Fibroblast of skin of right quadriceps (primary cell): ENCODE data around the gene SHB.

ENCODE experiments used
- DNase-seq: peaks from one replicate; pipeline ENCODE4 v3.0.0-alpha.2; 2013

Gene SHB

DNA sequence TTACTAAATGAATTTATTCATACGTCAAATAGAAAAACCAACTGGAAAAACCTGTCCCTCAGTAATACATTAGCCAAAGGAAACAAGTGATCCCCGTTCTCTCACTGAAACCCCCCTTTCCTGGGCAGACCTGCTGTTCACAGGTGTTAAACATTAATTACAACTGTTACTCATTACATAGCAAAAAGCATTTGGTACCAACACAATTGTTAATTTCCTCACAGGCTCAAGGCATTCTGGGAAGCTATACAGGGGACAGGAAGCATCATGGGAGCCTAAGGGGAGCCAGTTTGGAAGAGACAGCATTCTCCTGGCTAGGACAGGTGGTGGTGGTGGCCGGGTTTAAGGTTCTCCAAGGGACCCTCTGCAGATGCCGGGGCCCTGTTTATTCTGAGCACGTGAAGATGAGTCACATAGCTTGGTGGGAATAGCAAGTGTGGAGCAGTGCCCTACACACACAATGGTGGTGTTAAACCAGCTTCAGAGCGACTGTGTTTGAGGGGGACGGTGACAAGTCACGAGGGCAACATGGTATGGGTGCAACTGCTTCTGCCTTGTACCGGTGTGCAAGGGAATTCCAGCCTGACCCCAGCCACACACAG is 102.5 kb downstream of the SHB start:
- DNase-seq: no peak

DNA sequence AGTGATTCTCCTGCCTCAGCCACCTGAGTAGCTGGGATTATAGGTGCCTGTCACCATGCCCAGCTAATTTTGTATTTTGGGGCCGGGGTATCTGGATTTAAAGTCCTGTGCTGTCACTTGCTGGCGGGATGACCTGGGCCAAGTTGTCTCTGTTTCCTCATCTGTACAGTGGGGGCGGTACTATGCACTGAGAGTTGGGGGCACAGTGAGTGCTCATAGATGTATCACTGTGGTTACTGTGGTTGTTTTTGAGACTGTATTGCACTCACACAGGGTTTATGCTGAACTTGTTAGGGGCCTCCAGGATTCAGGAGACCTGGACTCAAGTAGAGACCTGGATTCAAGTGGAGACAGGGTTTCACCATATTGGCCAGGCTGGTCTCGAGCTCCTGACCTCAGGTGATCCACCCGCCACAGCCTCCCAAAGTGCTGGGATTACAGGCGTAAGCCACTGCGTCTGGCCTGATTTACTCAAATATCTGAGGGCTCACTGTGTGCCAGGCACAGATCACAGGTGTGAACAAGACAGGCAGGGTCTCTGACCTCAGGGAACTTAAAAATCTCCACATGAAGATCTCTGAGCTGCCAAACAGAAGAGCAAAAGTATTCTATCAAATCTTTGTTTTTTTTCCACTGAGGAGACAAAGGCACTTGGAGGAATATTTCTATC is 103.2 kb downstream of the SHB start:
- DNase-seq: peak; percentile 63

- DNase-seq: no peak
These were observed 103.9 kb downstream of the SHB start for GRCh38 chr9:37965116-37965515.

DNA sequence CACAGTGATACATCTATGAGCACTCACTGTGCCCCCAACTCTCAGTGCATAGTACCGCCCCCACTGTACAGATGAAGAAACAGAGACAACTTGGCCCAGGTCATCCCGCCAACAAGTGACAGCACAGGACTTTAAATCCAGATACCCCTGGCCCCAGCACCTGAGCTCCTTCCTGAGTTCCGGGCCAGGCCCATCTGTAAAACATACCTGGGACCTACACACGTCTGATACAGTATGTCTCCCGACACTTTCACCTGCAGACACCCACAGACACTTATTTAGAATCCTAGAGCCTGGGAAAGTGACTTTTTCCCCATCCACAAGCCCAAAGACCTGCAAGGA is 104.3 kb downstream of the SHB start:
- DNase-seq: no peak

GRCh38 chr9:37963936-37964739 is 104.9 kb downstream of the SHB start:
- peak; percentile 94 for DNase-seq

DNA sequence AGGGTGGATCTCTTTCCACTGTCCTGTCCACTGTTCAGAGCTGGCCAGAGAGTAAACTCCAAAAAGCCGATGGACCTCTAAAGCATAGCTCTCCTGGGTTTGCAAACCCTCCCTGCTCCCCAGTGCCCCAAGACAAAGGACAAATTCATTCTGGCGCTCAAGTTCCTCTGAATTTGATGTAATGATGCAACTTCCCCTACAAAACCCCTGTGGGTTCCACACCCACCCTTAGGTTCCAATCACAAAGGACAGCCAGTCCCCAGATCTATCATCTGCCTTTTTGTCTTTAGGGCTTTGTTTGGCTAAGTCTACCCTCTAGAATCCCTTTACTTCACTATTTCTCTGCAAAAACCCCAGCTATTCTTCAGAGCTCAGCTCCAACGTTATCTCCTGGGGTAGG is 107.7 kb downstream of the SHB start:
- DNase-seq: no peak

- DNase-seq: no peak
These were observed 108.4 kb downstream of the SHB start for GRCh38 chr9:37960631-37961030.

DNA sequence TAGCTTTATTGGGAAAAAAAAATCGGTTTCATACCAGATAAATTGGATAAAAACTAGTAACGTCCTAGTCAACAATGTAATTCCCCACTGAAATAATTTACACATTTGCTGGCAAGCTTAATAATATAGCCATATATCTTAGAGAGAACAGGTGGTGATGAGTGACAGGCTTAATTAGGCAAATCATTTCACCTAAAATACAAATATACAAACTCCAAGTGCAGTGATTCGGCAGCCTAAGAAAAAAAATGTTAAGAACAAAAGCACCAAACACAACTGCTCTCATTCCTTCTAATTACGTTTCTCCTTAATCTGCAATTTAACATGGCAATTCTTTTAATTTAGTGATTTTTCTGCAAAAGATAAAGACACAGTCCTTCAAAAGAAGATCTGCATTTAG is 109.1 kb downstream of the SHB start:
- no peak for DNase-seq

GRCh38 chr9:37958154-37958553 is 110.9 kb downstream of the SHB start:
- no peak for DNase-seq

DNA sequence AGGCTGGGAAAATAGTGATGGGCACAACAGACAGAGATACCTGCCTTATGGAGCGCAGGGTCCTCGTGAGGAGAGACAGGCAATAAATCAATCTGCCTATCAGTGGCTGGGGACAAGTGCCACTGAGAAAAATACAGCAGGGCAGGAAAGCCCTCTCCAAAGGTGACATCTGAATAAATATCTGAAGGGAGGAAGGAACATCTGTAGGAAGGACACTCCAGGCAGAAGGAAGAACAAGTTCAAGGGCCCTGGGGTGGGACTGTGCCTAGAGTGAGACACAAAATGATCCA is 111.4 kb downstream of the SHB start:
- no peak for DNase-seq

DNA sequence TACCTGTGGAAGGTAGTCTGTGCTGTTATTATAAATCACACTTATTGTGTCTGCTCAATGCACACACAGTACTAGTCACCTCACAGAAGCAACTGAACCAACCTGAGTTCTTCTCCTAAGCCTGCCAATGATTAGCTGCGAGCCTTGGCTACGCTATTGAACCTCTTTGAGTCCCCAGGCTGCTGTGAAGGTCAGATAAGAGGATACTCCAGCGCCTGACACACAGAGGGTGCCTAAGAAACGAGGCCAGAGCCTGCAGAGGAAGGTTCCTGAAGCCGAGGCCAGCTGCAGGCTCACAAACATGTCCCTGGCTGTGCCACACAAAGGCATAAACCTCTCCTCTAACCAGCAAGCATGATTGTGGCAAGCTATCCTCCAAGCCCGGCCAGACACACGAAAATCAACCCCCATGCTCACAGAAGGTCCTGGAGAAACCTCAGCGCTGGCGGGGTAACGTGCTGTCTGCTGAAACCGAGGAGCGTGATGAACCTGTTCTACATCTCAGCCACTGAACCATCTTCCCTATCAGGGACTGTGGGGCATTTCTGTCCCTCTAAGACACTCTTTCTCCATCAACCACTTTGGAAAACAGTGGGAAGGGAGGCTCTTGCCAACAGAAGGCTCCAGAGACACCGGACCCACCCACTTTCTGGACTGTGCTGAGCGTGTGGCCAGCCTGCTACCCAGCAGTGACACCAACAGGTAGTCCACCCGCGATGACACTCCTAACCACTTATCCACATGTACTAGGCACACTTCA is 111.9 kb downstream of the SHB start:
- DNase-seq: no peak

DNA sequence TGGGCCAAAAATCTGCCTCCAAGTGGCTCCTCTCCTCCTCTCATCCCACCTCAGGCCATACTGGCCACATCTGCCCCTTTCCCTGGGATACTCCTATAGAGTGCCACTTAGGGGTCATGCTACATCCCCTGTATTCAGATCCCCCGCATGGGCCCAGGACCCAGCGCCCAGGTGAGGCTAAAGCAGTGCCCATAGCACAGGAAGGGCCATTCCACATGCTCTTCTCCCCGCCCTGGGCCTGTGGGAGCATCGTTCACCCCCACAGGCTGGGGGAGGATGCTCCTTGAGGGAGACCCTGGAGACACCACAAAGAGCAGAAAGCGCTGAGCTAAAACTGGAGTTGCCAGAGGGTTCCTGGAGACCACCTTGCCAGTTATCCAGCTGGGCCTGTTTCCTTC is 112.6 kb downstream of the SHB start:
- DNase-seq: no peak

GRCh38 chr9:37955781-37956422 is 113.1 kb downstream of the SHB start:
- DNase-seq: no peak

DNA sequence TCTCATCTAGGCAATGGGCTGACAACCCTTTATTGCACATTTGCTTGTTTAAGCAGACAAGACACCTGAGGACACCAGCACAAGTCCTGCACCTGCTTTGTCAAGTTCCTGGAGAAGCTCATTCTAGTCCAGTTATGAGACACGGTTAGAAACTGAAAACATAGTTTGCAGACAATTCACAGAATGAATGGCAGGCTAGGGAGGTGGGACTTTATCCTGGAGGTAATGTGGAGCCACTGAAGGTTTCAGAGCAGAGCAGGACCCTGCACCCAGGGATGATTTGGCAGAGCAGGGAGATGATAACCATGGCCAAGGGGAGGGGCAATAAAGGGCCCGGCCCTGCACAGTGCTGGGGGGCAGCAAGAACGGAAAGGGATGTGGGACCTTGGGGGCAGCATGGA is 114.4 kb downstream of the SHB start:
- no peak for DNase-seq

DNA sequence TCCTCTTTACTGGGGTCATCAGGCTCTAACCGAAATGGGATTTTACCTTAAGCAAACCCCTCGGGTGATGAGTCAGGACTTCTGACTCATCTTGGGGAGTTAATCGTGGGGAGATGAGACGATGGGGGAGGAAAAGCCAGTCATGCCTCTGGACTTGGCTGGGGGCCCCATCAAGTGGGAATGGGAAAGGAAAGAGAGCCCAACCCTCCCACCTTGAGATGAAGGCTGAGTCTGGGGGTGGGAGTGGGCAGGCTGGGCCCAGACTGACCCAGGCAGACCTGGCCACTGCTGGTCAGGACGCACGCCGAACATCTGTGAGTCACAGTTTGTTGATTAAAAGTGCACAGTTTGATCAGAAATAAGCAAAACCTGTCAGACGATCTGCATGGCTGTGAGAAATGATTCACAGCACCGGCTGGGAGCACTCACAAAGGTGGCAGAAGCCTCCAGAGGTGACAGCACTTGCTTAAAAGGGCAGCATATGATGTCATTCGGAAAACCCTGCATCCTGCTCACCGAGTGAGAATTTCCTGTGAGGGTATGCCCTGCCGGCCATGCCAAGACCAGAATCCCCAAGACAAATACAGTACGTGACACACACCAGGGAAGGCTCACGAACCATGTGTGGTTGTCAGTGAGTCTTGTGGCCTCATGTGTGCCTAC is 115.1 kb downstream of the SHB start:
- DNase-seq: peak; percentile 93

DNA sequence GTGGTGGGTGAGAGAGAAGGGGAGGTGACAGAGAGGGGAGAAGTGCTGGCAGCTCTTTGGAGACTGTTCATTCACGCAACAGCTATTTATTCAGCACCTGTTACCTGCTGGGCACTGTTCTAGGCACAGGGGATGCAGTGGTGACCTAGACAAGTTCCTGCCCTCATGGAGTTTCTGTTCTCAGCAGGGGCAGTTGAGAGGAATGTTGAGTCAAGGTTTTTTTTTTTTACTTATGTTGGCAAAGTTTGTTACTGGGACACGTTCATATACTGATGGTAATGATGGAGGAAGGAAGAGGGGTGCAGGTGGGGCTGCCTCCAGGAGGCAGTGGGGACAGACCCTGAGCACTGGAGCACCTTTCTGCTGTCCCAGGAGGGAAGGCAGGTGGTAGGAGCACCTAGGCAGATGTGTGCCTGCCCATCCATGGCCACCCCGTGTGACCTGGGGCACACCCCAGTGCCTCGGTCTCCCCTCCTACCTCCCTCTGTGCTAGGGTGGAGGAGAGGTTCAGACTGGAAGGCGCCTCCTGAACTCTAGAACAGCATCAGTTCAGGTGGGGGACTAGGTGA is 115.7 kb downstream of the SHB start:
- no peak for DNase-seq

DNA sequence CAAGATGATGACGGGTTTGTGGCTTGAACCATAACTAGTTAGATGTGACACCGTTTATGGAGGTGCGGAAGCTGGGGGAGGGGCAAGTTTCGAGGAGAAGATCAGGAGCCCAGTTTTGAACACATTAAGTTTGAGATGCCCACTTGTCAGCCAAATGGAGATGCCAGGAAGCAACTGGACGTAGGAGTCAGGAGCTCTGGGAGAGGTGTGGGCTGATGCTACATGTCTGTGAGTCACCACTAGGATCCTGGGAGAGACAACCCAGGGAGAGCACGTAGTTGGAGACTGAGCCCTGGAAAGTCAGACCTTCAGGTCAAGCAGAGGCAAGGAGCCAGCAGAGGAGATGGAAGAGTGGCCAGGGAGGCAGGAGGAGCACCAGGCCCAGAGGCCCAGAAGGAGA is 116.3 kb downstream of the SHB start:
- peak; percentile 57 for DNase-seq

GRCh38 chr9:37951671-37952449 is 117.2 kb downstream of the SHB start:
- no peak for DNase-seq

DNA sequence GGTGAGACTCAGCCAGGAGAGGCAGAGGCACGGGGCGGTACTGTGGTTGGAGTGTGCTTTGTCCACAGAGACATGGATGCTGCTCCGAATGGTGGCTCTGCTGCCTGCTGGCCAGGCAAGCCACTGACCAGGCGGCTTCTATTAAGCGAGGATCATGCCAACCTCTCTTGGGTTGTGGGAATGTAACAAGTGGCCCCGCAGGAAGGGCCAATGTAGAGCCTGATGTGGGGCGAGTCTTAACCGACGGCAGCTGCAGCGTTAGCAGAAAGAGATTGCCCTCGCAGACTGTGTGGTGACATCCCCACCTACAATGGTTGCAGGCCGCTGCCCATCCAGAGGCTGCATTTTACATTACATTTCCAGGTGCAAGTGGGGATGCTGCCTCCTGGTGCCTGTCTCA is 118.5 kb downstream of the SHB start:
- DNase-seq: no peak

GRCh38 chr9:37949576-37949975 is 119.5 kb downstream of the SHB start:
- DNase-seq: peak; percentile 42

DNA sequence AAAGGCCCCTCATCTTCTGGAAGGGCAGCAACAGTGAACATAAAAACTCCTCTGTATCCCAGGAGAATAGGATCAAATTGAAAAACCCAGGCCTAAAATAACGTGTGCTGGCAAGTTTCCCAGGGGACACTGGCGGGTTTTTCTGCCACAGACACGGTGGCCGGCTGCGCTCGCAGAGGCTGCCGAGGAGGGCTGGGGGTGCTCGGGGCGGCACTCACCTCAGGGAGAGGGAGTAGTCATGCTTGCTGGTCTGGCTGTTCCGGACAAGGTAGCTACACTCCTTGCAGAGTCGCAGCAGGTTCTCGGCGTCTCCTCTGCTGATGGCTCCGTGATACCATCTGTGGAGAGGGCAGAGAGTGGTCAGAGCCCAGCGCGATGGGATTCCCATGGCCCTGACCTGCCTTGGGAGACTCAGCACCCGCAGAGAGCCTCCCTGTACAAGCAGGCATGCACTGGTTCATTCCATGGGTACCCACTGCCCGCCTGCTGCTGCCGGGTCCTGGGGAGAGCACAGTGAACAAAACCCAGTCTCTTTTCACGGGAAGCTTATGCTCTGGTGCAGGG is 120.5 kb downstream of the SHB start:
- DNase-seq: no peak
